Measurements from ENCODE around the gene TMEM59.

The TMEM59 gene

GRCh38 chr1:54002544-54003248, 50.3 kb downstream of the TMEM59 start:
- Histone ChIP-seq H3K9me2 (replicated peaks; ENCODE audit: insufficient read depth, low read length) (no peaks in the 10 kb centered on the region), H3K4me2 (ENCODE audit: low read depth, low read length, poor library complexity, severe bottlenecking) (no peak overlapping the region), H3K4me3 (ENCODE audit: insufficient read depth, low read length, poor library complexity, severe bottlenecking) (no peak overlapping the region), H3K27me3 (ENCODE audit: low read length) (no peaks in the 10 kb centered on the region), H3K9ac (ENCODE audit: low read length) (no peak overlapping the region), H2AFZ (ENCODE audit: low read depth, low read length, severe bottlenecking) (no peak overlapping the region), H3K36me3 (ENCODE audit: low read length) (no peaks in the 10 kb centered on the region), H3K79me2 (ENCODE audit: insufficient read depth, low read length) (no peaks in the 10 kb centered on the region), H3F3A (ENCODE audit: insufficient read depth) (no peaks in the 10 kb centered on the region), H3K9me3 (ENCODE audit: insufficient read depth, low read length) (no peaks in the 10 kb centered on the region), H4K20me1 (ENCODE audit: low read depth, low read length) (no peaks in the 10 kb centered on the region), H3K27ac (ENCODE audit: low read depth, low read length) (no peak overlapping the region)
- no peak for TF ChIP-seq CTCF (IDR thresholded peaks at IDR 0.05; ENCODE audit: insufficient read depth, low read length, poor library complexity, severe bottlenecking)
- no peak for TF ChIP-seq EZH2phosphoT487 (conservative IDR thresholded peaks at IDR 0.05; ENCODE audit: low read length)

DNA sequence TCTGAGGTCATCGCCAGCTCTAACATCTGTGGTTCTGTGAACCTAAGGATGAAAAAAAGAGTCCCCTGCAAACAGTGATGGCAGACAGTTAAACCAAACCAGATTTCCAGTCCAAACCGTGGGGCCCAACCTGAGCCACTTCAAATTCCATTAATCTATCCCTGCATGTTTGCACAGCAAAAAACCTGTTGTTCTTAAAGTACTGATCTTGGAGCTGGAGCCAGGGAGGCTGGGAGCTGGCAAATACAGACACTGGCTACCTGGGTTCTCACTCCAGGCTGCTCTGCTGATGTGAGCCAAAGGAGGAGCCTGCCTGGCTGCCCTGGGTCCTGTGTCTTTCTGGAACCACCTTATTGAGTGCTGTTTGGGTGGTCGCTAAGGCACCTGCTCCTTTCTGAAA, 51.4 kb downstream of the TMEM59 start:
- H3K4me2 ChIP-seq (ENCODE audit: low read depth, low read length, poor library complexity, severe bottlenecking), result no peak overlapping the region
- H3K36me3 ChIP-seq (ENCODE audit: low read length), result no peaks in the 10 kb centered on the region
- no peaks in the 10 kb centered on the region for H4K20me1 ChIP-seq (ENCODE audit: low read depth, low read length)
- no peak for TF ChIP-seq CTCF (IDR thresholded peaks at IDR 0.05; ENCODE audit: insufficient read depth, low read length, poor library complexity, severe bottlenecking)
- no peak for TF ChIP-seq EZH2phosphoT487 (conservative IDR thresholded peaks at IDR 0.05; ENCODE audit: low read length)
- no peaks in the 10 kb centered on the region for H3K9me2 ChIP-seq (replicated peaks; ENCODE audit: insufficient read depth, low read length)
- no peaks in the 10 kb centered on the region for H3K9me3 ChIP-seq (ENCODE audit: insufficient read depth, low read length)
- H3K27ac ChIP-seq (ENCODE audit: low read depth, low read length), result no peak overlapping the region
- no peak overlapping the region for H2AFZ ChIP-seq (ENCODE audit: low read depth, low read length, severe bottlenecking)
- H3K27me3 ChIP-seq (ENCODE audit: low read length), result no peaks in the 10 kb centered on the region
- H3K4me3 ChIP-seq (ENCODE audit: insufficient read depth, low read length, poor library complexity, severe bottlenecking), result no peak overlapping the region
- no peak overlapping the region for H3K9ac ChIP-seq (ENCODE audit: low read length)
- no peaks in the 10 kb centered on the region for H3F3A ChIP-seq (ENCODE audit: insufficient read depth)
- no peaks in the 10 kb centered on the region for H3K79me2 ChIP-seq (ENCODE audit: insufficient read depth, low read length)

GRCh38 chr1:53999920-54000319, 53.1 kb downstream of the TMEM59 start:
- H3K36me3 ChIP-seq (ENCODE audit: low read length), result no peaks in the 10 kb centered on the region
- no peak for TF ChIP-seq CTCF (IDR thresholded peaks at IDR 0.05; ENCODE audit: insufficient read depth, low read length, poor library complexity, severe bottlenecking)
- no peak for TF ChIP-seq EZH2phosphoT487 (conservative IDR thresholded peaks at IDR 0.05; ENCODE audit: low read length)
- H3K9me3 ChIP-seq (ENCODE audit: insufficient read depth, low read length), result no peaks in the 10 kb centered on the region
- no peak overlapping the region for H3K9ac ChIP-seq (ENCODE audit: low read length)
- H3K4me3 ChIP-seq (ENCODE audit: insufficient read depth, low read length, poor library complexity, severe bottlenecking), result no peak overlapping the region
- H3K4me2 ChIP-seq (ENCODE audit: low read depth, low read length, poor library complexity, severe bottlenecking), result no peak overlapping the region
- H3K9me2 ChIP-seq (replicated peaks; ENCODE audit: insufficient read depth, low read length), result no peaks in the 10 kb centered on the region
- no peaks in the 10 kb centered on the region for H3F3A ChIP-seq (ENCODE audit: insufficient read depth)
- no peaks in the 10 kb centered on the region for H3K79me2 ChIP-seq (ENCODE audit: insufficient read depth, low read length)
- H3K27ac ChIP-seq (ENCODE audit: low read depth, low read length), result no peak overlapping the region
- no peaks in the 10 kb centered on the region for H3K27me3 ChIP-seq (ENCODE audit: low read length)
- no peak overlapping the region for H2AFZ ChIP-seq (ENCODE audit: low read depth, low read length, severe bottlenecking)
- H4K20me1 ChIP-seq (ENCODE audit: low read depth, low read length), result no peaks in the 10 kb centered on the region
